Measurements from ENCODE around the gene ANXA8.
"Not testable (repeated sequence)": the region's sequence is repeated elsewhere in the genome, so short reads cannot be mapped to it uniquely, and the experiment has no call there.

ANXA8 gene

DNA sequence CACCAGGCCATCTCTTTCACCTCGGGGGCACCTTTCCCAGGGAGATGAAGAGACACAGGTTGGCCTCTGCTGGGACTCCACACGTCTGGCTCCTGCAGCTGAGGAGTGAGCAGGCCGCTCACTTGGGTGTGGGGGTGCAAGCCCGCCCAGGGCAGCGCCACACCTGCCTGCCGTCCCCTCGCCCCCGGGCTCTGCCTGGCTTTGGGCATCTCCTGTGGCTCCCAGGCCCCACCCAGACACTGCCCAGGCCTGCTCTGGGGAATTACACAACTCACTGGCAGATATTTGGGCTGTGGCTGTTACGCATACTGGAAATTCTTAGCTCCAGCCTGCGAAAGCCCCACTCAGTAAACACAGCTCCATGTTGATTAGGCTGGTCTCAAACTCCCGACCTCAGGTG, at the start of gene ANXA8:
Gene ANXA8, minus strand, starts transcription at position 193 of the 400 bp plus-strand sequence. Its CDS starts 182 bp downstream, at position 11.
- H3K9ac ChIP-seq (ENCODE audit: low read depth, low read length); H3K27me3 ChIP-seq (ENCODE audit: control insufficient read depth, insufficient read depth, low read length); H3K4me1 ChIP-seq (ENCODE audit: control insufficient read depth, insufficient read depth, low read length); H3K9me3 ChIP-seq (ENCODE audit: control insufficient read depth, insufficient read depth, low read length); H3K36me3 ChIP-seq (ENCODE audit: control insufficient read depth, insufficient read depth, low read length); H3K4me3 ChIP-seq (ENCODE audit: low read depth, low read length); H3K27ac ChIP-seq (ENCODE audit: low read depth, low read length): not testable (repeated sequence)

DNA sequence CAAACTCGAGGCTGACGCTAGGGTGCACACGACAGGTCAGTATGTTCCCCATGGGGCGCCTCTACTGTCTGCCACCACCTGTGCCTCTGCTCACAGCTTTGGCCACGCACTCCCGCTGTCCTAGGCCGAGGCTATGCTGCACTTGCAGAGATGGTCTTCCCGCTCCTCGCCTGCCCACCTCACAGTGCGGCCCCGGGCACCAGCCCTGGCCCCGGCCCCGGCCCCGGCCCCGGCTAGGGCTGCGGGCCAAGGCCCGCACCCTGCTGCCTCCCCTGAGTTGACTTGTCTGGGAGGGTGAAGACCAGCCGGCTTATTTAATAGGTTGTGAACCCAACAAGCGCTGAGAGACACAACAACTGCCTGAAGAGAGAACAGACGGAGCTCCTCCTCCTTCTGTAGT, 39.6 kb upstream of the ANXA8 start, which contains the start of gene AGAP9:
Gene AGAP9, minus strand, starts transcription at position 164 of the 400 bp plus-strand sequence. Its CDS starts 112 bp downstream, at position 52.
- H3K27ac ChIP-seq (ENCODE audit: low read depth, low read length); H3K9me3 ChIP-seq (ENCODE audit: control insufficient read depth, insufficient read depth, low read length); H3K27me3 ChIP-seq (ENCODE audit: control insufficient read depth, insufficient read depth, low read length); H3K36me3 ChIP-seq (ENCODE audit: control insufficient read depth, insufficient read depth, low read length); H3K4me1 ChIP-seq (ENCODE audit: control insufficient read depth, insufficient read depth, low read length); H3K4me3 ChIP-seq (ENCODE audit: low read depth, low read length); H3K9ac ChIP-seq (ENCODE audit: low read depth, low read length): not testable (repeated sequence)

DNA sequence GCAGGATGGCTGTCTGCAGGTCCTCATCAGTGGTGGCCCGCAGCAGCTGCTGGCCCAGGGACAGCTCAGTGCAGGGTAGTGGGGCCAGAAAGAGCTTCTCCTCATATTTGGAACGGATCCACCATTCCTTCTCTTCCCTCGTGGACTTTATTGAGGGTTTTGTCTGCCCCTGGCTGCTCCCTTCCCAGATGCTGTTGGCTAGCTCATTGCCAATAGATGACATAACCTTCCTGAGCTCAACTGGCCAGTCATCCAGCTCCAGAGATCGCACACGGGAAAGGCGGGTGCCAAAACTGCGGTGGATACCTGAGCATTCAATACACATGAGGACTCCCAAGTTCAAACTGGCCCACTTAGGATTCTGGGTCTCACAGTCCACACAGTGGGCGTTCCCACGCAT, 18.4 kb upstream of the ANXA8 start:
- H3K9me3 ChIP-seq (ENCODE audit: control insufficient read depth, insufficient read depth, low read length); H3K4me1 ChIP-seq (ENCODE audit: control insufficient read depth, insufficient read depth, low read length); H3K36me3 ChIP-seq (ENCODE audit: control insufficient read depth, insufficient read depth, low read length); H3K27ac ChIP-seq (ENCODE audit: low read depth, low read length); H3K4me3 ChIP-seq (ENCODE audit: low read depth, low read length); H3K9ac ChIP-seq (ENCODE audit: low read depth, low read length); H3K27me3 ChIP-seq (ENCODE audit: control insufficient read depth, insufficient read depth, low read length): not testable (repeated sequence)

DNA sequence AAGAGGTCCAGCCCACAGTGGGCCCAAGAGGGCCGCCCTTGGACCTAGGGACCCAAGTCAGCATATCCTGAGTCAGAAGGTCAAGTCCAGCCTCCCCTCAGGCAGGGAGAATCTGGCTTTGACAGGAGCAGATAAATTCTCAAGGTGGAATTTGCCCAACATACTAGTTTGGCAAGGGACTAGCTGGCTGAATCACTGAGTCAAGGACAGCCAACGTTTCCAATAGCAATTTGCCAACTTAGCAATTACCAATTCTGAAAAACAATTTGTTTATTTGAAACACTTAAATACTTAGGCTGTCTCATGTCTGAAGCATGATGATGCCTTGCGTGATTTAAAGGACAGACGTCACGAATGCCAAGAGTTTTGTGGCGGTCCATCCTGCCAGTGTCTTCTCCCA, 10.3 kb upstream of the ANXA8 start:
- H3K36me3 ChIP-seq (ENCODE audit: control insufficient read depth, insufficient read depth, low read length); H3K27ac ChIP-seq (ENCODE audit: low read depth, low read length); H3K9me3 ChIP-seq (ENCODE audit: control insufficient read depth, insufficient read depth, low read length); H3K9ac ChIP-seq (ENCODE audit: low read depth, low read length); H3K27me3 ChIP-seq (ENCODE audit: control insufficient read depth, insufficient read depth, low read length); H3K4me3 ChIP-seq (ENCODE audit: low read depth, low read length); H3K4me1 ChIP-seq (ENCODE audit: control insufficient read depth, insufficient read depth, low read length): not testable (repeated sequence)

DNA sequence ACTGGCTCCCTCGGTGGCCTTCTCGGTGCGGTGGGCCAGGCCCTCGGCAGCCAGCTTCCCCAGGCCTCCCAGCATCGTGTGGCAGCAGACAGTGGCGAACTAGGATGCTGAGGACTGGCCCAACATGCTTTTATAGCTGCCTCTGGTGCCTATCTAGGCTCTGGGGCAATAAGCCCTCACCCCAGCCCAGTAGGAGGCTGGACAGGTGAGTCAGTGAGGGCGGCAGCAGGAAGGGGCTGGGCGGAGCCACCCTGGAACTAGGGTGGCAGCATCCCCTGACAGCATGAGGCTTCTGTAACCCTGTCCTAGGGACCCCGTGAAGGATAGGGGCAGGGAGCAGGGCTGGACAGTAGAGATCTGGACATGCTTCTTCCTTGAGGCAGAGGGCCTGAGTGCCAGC, 7.7 kb upstream of the ANXA8 start, which contains the start of gene FAM25G:
Gene FAM25G, minus strand, starts transcription at position 101 of the 400 bp plus-strand sequence. Its CDS starts 26 bp downstream, at position 75.
- H3K9ac ChIP-seq (ENCODE audit: low read depth, low read length); H3K27me3 ChIP-seq (ENCODE audit: control insufficient read depth, insufficient read depth, low read length); H3K4me1 ChIP-seq (ENCODE audit: control insufficient read depth, insufficient read depth, low read length); H3K9me3 ChIP-seq (ENCODE audit: control insufficient read depth, insufficient read depth, low read length); H3K4me3 ChIP-seq (ENCODE audit: low read depth, low read length); H3K27ac ChIP-seq (ENCODE audit: low read depth, low read length); H3K36me3 ChIP-seq (ENCODE audit: control insufficient read depth, insufficient read depth, low read length): not testable (repeated sequence)

GRCh38 chr10:47489630-47490029, 5.7 kb upstream of the ANXA8 start:
- H3K9me3 ChIP-seq (ENCODE audit: control insufficient read depth, insufficient read depth, low read length); H3K27ac ChIP-seq (ENCODE audit: low read depth, low read length); H3K36me3 ChIP-seq (ENCODE audit: control insufficient read depth, insufficient read depth, low read length); H3K4me3 ChIP-seq (ENCODE audit: low read depth, low read length); H3K27me3 ChIP-seq (ENCODE audit: control insufficient read depth, insufficient read depth, low read length); H3K9ac ChIP-seq (ENCODE audit: low read depth, low read length); H3K4me1 ChIP-seq (ENCODE audit: control insufficient read depth, insufficient read depth, low read length): not testable (repeated sequence)

- H3K4me3 ChIP-seq (ENCODE audit: low read depth, low read length); H3K4me1 ChIP-seq (ENCODE audit: control insufficient read depth, insufficient read depth, low read length); H3K36me3 ChIP-seq (ENCODE audit: control insufficient read depth, insufficient read depth, low read length); H3K27ac ChIP-seq (ENCODE audit: low read depth, low read length); H3K9me3 ChIP-seq (ENCODE audit: control insufficient read depth, insufficient read depth, low read length); H3K27me3 ChIP-seq (ENCODE audit: control insufficient read depth, insufficient read depth, low read length); H3K9ac ChIP-seq (ENCODE audit: low read depth, low read length): not testable (repeated sequence)
Measured at GRCh38 chr10:47485943-47486342, 2.0 kb upstream of the ANXA8 start.

GRCh38 chr10:47484786-47485185, 871 bp upstream of the ANXA8 start:
- not testable (repeated sequence) for H3K36me3 ChIP-seq (ENCODE audit: control insufficient read depth, insufficient read depth, low read length); H3K4me3 ChIP-seq (ENCODE audit: low read depth, low read length); H3K9ac ChIP-seq (ENCODE audit: low read depth, low read length); H3K27me3 ChIP-seq (ENCODE audit: control insufficient read depth, insufficient read depth, low read length); H3K4me1 ChIP-seq (ENCODE audit: control insufficient read depth, insufficient read depth, low read length); H3K9me3 ChIP-seq (ENCODE audit: control insufficient read depth, insufficient read depth, low read length); H3K27ac ChIP-seq (ENCODE audit: low read depth, low read length)

- not testable (repeated sequence) for H3K4me3 ChIP-seq (ENCODE audit: low read depth, low read length); H3K36me3 ChIP-seq (ENCODE audit: control insufficient read depth, insufficient read depth, low read length); H3K27me3 ChIP-seq (ENCODE audit: control insufficient read depth, insufficient read depth, low read length); H3K9ac ChIP-seq (ENCODE audit: low read depth, low read length); H3K27ac ChIP-seq (ENCODE audit: low read depth, low read length); H3K4me1 ChIP-seq (ENCODE audit: control insufficient read depth, insufficient read depth, low read length); H3K9me3 ChIP-seq (ENCODE audit: control insufficient read depth, insufficient read depth, low read length)
Measured at GRCh38 chr10:47482367-47482766, 1.5 kb downstream of the ANXA8 start.

- not testable (repeated sequence) for H3K27ac ChIP-seq (ENCODE audit: low read depth, low read length); H3K4me3 ChIP-seq (ENCODE audit: low read depth, low read length); H3K4me1 ChIP-seq (ENCODE audit: control insufficient read depth, insufficient read depth, low read length); H3K9ac ChIP-seq (ENCODE audit: low read depth, low read length); H3K9me3 ChIP-seq (ENCODE audit: control insufficient read depth, insufficient read depth, low read length); H3K27me3 ChIP-seq (ENCODE audit: control insufficient read depth, insufficient read depth, low read length); H3K36me3 ChIP-seq (ENCODE audit: control insufficient read depth, insufficient read depth, low read length)
Measured at GRCh38 chr10:47481768-47482181, 2.1 kb downstream of the ANXA8 start.

DNA sequence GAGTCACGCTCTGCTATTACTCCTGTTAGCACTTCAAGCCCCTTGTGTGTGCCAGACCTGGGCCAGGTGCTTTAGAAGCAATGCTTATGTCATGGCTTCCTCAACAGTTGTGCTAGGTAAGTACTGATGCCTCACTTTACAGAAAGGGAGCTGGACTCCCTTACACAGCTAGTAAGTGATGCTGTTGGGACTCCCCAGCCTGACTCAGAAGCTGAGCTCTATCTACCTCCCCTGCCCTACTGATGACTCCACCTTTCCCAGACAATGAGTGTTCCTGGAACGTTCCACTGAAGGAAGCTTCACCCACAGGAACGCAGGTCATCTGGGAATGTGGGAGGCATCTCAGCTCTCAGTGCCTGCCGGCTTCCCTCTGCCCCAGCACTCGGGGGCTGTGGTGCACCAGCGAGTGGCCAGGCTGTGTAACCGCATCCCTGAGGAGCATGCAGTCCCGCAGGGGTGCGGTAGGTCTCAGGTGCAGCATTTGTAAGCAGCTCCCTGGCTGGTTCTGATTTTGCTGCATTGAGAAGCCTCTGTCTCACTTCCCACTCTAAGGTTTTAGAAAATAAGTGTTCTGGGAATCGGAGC, 2.6 kb downstream of the ANXA8 start:
- H3K36me3 ChIP-seq (ENCODE audit: control insufficient read depth, insufficient read depth, low read length); H3K4me3 ChIP-seq (ENCODE audit: low read depth, low read length); H3K27me3 ChIP-seq (ENCODE audit: control insufficient read depth, insufficient read depth, low read length); H3K27ac ChIP-seq (ENCODE audit: low read depth, low read length); H3K4me1 ChIP-seq (ENCODE audit: control insufficient read depth, insufficient read depth, low read length); H3K9me3 ChIP-seq (ENCODE audit: control insufficient read depth, insufficient read depth, low read length); H3K9ac ChIP-seq (ENCODE audit: low read depth, low read length): not testable (repeated sequence)

GRCh38 chr10:47480133-47480532, 3.8 kb downstream of the ANXA8 start:
- not testable (repeated sequence) for H3K9ac ChIP-seq (ENCODE audit: low read depth, low read length); H3K9me3 ChIP-seq (ENCODE audit: control insufficient read depth, insufficient read depth, low read length); H3K4me3 ChIP-seq (ENCODE audit: low read depth, low read length); H3K27ac ChIP-seq (ENCODE audit: low read depth, low read length); H3K27me3 ChIP-seq (ENCODE audit: control insufficient read depth, insufficient read depth, low read length); H3K4me1 ChIP-seq (ENCODE audit: control insufficient read depth, insufficient read depth, low read length); H3K36me3 ChIP-seq (ENCODE audit: control insufficient read depth, insufficient read depth, low read length)
